GM19452 (cell line): ENCODE data around the gene CCT7.

Experiments used
- ATAC-seq: cut with Tn5 transposase; IDR thresholded peaks from one replicate; pipeline ENCODE4 v1.9.1; 2021; ENCODE audit not compliant: unreplicated experiment

CCT7 gene

GRCh38 chr2:73266061-73266901 lies 32.2 kb downstream of the CCT7 start:
- no peak for ATAC-seq

DNA sequence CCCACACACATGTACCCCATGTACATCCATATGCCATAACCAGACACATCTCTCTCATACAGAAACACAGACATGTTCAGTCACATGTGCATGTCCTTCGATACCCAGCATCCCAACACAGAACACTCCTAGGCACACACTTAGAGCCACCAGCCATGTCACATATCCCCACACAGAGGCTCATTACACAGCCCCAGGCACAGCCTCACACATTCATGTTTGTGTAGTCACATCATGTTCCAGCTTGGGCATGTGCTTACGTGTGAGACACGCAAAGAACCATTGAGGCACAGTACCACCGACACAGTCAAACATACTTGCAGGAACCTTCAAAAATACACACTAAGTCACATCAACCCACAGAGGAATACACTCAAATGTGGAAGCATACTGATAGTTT lies 32.9 kb downstream of the CCT7 start:
- no peak for ATAC-seq

DNA sequence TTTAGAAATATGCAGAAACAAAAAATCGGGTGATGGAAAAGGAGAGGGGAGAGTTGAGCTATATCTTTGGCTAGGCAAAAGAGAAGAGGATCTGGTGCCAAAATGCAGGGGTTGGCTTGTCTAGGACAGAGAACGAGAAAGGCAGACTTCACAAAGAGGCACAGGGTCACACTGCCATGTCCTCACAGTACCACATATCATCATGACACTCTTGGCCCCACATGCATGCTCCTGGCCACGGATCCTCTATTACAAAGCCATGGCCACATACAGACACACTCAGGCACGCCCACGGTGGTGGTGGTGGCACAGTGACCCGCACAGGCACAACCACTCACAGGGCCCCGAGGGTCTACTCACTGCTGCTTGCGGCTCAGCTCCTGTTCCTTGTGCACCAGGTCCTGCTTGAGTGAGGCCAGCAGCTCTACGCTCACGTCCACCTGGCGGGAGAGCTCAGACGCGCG lies 34.3 kb downstream of the CCT7 start:
- no peak for ATAC-seq

- ATAC-seq = peak; percentile 75
Measured at GRCh38 chr2:73268830-73269685, 35.0 kb downstream of the CCT7 start.

- ATAC-seq = no peak
Measured at GRCh38 chr2:73269686-73270465, 35.8 kb downstream of the CCT7 start.

DNA sequence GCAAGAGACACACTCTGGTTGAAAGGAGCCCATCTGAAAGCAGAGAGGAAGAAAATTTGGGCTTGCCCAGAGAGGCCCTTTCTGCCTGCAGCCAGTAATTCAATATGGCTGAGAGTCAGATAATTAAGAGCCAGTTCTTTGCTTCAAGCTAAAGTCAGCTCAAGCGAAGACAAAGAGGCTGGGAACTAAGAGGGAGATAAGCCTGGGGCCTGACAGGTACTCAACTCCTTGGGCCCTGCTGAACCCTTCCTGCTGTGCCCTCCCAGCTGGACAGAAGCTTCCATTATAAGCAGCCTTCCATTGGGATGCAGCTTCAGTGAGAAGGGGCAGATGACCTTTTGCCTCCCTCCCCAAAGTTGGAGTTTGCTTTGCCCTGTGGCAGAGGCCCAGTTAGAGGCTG lies 38.2 kb downstream of the CCT7 start:
- no peak for ATAC-seq

GRCh38 chr2:73279852-73280251 lies 45.7 kb downstream of the CCT7 start:
- ATAC-seq = no peak

DNA sequence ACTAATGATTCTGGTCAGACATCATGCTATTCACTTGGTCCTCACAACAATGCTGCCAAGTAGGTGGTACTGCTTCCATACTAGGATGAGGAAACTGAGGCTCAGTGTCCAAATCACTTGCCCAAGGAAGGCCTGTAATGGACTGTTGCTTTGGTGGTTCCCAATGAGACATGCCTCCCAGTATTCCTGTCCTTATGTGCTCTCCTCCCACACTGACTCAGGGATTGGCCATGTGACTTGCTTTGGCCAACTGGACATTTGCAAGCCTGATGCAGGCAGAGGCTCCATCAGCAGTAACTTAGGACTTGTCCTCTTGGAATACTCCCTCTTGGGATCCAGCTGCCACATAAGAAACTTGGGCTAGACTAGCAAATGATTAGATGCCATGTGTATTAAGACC lies 47.1 kb downstream of the CCT7 start:
- ATAC-seq = no peak

DNA sequence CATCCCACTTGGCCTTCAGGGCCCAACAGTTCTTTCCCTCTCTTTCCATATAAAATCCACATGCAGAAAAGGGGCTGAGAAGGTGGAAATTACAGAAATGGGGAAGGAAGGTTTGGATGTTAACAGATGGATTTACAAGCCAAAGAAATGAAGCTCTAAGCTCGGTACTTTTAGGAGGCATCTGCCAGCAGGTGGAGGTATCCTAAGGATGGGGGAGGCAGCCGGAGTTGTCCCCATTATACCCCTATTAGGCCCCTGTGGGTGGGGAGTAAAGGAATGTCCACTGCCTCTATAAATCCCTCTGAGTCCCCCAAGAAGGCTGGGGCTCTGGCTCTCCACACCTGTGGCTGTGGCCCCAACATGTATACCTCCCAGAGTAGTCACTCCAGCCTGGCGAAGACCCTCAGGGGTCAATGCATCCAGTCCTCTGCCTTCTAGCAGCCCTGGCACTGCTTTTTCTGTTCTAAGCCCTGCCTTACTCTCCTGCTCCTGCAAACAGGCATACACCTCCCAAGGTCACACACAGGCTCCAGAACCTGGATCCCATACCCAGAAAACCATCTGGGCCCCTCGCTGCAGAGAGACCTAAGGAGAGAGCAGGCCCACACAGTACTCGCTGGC lies 48.9 kb downstream of the CCT7 start:
- no peak for ATAC-seq

DNA sequence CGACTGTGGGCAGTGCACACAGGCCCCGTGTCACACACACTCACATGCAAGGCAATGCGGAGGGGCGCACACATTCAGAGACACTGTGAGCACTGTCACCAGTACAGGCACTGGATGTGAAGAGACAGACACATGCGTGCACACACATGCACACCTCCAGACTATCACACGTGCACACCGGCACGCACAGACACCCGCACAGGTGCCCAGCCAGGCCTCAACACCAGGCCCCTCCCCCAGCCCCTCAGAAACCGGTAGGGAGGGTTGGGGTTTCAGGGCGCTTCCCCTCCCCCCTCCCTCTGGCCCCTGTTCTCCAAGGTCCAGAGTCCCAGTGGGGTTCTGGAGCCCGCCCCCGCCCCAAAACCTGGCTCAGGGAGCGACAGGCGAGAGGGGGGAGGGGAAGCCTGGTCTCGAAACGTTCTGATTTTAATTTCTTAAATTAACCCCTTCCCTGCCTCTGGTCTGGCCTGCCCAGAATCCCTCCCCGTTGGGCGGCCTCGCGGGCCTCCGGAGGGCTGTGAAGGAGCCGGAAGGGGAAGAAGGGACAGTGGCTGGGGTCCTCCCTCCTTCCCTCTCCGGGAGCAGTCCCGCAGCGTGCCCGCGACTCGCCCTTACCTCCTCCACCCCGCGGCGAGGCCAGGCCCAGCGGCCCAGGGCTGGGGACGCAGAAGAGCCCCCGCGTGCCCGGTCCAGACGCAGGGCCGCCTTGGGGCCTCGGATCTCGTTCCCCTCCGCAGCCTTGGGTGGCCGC lies 49.6 kb downstream of the CCT7 start:
- peak; percentile 22 for ATAC-seq

DNA sequence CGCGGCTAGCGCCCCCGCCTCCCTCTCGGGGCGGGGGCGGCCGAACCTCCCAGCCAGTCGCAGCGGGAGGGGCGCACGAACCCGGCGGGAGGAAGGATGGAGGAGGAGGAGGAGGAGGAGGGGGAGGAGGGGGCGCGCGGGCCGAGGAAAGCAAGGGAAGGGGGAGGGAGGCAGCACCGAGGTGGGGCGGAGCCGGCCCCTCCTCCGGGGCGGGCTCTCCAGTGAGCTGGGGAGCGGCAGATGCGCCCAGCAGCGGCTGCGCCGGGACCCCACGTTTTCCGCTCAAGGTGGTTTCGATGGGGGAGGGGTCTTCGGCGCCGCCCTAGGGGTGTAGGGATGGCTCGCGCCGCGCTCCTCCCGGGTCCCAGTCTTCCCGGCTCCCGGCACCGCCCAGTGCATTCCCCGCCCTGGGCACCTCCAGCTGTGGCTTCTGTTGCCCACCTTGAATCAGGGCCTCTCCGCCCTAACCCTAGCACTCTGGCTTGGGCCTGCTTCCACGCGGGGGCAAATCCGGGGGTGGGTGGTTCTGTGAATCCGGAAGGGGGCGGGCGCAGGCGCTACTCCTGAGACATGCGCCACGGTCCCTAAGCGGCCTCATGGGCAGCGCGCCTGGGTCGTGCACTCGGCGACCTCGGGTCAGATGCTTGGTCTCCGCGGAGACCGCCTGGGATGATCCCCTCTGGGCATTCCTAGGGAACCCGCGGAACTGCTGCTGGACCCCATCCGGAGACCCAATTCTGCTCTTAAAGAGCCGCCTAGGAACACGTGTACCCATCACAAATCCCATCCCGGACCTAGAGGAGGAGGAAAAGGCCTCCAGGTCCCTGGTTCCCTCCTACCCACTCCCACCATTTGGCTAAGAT lies 50.4 kb downstream of the CCT7 start, which contains the start of gene FBXO41:
Gene FBXO41 (minus strand): TSS at position 183 of the 863 bp plus-strand sequence. CDS start 14,848 bp downstream, outside the sequence.
- ATAC-seq = peak; percentile 70

- ATAC-seq = peak; percentile 69
Measured at GRCh38 chr2:73285159-73285739, 51.1 kb downstream of the CCT7 start.

GRCh38 chr2:73286134-73286655 lies 52.1 kb downstream of the CCT7 start:
- ATAC-seq = no peak

- no peak for ATAC-seq
Measured at GRCh38 chr2:73289304-73289703, 55.2 kb downstream of the CCT7 start.

DNA sequence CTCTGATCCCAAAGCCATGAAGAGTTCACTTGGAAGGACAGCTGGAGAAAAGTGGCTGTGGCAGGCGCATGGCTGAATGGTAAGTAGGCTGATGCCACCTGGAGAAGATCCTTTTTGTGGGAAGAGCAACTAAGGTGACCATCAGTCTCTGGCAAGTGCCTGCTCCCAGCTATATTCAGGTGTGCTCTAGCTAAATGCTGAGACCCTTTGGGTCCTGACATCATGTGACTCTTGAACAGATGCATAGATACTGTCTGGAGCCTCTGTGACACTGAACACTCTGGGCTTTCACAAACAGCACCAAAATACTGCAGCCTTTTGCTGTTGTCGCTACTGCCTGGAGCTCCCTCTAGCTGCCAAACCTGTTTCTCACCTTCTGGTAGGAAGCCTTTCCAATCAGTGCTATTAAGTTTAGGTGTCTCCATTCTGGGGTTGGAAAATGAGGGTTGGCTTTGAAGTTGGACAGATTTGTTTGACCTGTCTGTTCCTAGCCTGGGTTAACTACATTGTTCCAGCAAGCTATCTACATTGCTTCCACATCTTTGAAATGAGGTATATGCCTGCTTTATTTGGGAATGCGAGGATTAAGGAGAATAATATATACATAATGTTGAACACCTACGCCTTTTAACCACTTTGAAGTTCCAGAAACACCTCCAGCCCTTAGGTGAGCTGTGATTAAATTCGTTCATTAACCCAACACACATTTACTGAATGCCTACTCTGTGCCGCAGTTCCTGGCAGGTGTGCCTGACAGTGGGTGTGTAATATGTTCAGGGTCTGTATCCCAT lies 56.1 kb downstream of the CCT7 start:
- no peak for ATAC-seq

DNA sequence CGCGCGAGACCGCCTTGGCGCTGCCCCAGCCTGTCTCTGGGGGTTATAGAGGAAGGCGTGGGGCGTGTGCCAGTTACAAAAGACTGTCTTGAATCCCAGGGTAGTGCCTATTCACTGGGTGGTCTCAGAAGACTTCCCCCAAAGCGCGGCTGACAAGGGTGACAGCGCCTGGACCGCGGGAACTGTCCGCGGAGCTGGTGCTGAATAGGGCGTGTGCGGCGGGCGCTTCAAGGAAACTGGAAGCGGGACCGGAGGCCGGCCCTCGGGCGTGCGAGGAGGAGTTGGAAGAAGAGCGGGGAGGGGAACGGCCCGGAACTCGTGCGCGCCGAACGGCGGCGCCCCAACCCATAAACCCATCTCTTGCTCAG lies 57.0 kb downstream of the CCT7 start:
- ATAC-seq = no peak

DNA sequence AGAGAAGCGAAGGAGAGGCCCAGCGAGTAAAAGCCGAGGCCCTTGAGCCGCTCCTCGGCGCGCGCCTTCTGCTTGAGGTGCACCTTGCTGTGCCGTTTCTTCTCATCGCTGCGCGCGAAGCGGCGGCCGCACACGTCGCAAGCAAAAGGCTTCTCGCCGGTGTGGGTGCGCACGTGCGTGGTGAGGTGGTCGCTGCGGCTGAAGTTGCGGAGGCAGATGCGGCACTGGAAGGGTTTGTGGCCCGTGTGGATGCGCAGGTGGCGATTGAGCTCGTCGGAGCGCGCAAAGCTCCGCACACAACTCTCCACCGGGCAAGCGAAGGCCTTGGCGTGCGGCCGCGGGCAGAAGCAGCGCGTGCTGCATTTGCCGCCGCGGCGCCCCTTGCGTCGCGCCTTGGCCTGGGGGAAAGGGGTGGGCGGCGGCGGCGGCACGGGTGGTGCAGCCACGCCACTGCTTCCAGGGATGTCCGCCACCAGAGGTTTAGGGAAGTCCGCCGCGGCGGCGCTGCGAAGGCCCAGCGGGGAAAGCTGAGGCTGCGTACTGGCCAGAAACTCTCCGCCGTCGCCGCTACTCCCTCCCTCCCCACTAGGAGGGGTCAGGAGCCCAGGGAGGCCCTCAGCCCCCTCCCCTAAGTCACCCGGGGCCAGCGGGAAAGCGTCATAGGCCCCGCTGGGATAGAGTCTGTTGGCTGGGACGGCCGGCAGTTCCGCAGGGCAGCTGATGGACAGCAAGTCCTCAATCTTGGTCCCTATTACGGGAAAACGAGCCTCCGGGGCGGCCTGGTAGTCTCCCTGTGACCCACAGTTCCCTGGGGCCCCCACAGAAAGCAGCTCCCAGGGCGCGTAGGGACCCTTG lies 57.6 kb downstream of the CCT7 start:
- ATAC-seq = no peak
